Stimulated activated CD8-positive, alpha-beta memory T cell treated with anti-CD3 and anti-CD28 coated beads, Interleukin-12 subunit alpha, Interleukin-12 subunit beta, amount 100 ng/mL, for 4 hours (primary cell): ENCODE results near the gene MCRIP1.

Experiments used
- DNase-seq: peaks from one replicate; pipeline ENCODE4 v3.0.0-alpha.2; 2020; ENCODE audit warnings: low read depth

Gene MCRIP1

DNA sequence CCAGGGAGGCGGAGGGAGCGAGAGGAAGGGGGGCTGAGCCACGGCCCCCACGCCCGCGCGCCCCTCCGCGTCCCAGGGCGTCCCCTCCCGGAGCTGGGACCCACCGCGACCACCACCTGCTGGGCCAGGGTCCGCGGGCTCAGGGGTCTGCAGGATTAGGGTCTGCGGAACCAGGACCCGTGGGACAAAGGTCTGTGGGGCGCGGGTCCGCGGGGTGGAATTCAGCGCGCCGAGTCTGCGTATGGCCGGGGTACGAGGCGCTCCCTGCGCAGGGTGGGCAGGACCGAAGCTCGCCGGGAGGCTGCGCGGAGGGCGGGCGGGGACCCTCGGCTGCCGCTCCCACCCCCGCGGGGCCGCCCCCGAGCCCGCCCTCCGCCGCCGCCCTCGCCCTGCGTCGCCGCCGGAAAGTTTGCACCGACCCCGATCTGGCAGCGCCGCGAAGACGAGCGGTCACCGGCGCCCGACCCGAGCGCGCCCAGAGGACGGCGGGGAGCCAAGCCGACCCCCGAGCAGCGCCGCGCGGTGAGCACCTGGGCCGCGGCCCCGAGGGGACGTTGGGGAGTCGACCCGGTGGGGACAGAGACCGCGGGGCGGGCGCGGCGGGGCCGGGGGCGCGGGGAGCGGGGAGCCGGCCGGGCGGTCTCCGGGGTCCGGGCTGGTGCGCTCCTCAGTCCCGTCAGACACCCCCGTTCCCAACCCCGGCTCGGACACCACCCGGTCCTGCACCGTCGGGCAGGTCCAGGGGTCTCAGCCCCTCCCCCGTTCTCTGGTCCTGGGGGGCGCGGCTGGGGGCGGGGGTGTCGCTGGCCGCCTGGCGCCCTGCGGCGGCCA, 29.1 kb downstream of the MCRIP1 start, which contains the start of gene GCGR:
Gene GCGR, plus strand, starts transcription at position 423 of the 831 bp plus-strand sequence. CDS start 4,869 bp downstream, outside the sequence.
- DNase-seq = no peak

GRCh38 chr17:81802856-81803643, 30.0 kb downstream of the MCRIP1 start:
- no peak for DNase-seq

- no peak for DNase-seq
Measured at GRCh38 chr17:81802048-81802758, 30.9 kb downstream of the MCRIP1 start.

GRCh38 chr17:81801327-81801726, 31.8 kb downstream of the MCRIP1 start:
- DNase-seq = no peak

GRCh38 chr17:81794509-81794908, 38.6 kb downstream of the MCRIP1 start:
- no peak for DNase-seq

DNA sequence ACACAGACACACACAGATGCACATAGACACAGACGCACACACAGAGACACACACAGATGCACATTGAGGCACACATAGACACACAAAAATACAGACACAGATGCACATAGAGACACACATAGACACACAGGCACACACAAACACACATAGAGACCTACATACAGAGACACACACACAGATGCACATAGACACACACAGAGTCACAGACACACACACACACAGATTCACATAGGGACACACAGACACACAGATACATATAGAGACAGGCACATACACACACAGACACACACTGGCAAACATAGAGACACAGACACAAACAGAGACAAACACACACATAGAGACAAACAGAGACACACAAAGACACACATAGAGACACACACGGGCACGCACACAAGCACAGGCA, 39.0 kb downstream of the MCRIP1 start:
- DNase-seq = no peak

GRCh38 chr17:81792675-81793615, 40.1 kb downstream of the MCRIP1 start:
- DNase-seq = no peak
